Testis (tissue), 2 donors: ENCODE measurements around the gene COTL1.

Experiments used
- POLR2A ChIP-seq: fragments of 450-650 bp; IDR thresholded peaks from one replicate; pipeline ENCODE4 v1.6.1; 2017; ENCODE audit warnings: antibody characterized with exemption, mild to moderate bottlenecking, moderate library complexity
- TF ChIP-seq, protein P1 (sequence below), 3 experiments: fragments of 450-650 bp in 2 of 3; fragments of 200-600 bp in 1 of 3; sonication (generic) in 1 of 3; IDR thresholded peaks; one replicate each; pipeline ENCODE4 v1.5.1; 2016 to 2019; ENCODE audit warnings: antibody characterized with exemption in 3 of 3, mild to moderate bottlenecking in 2 of 3, moderate library complexity in 1 of 3

DNA sequence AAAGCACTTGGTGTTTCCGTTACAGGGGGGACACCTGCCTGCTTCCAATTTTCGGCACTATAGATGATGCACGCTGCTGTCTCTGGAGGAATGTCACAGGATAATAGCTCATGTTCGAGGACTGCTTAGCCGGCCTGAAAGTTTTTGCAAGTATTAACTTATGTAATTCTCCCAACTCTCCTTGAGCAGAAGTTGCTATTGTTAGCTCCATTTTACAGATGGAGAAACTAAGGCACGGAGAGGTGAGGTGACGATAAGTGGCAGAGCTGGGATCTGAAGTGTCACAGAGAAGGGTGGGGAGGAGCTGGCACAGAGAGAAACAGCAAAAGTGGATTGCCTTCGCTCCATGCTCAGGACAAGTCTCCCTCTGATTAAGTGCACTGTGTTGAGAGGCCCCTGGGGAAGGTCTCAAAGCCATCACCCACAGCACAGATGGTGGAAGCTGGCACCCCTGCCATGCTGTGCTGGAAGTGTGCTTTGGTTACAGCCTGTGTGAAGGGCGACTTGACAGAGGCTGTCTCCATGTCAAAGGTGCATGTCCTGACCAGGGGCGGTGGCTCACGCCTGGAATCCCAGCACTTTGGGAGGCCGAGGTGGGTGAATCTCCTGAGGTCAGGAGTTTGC is 72.7 kb downstream of the COTL1 start:
- TF ChIP-seq, protein P1, sequence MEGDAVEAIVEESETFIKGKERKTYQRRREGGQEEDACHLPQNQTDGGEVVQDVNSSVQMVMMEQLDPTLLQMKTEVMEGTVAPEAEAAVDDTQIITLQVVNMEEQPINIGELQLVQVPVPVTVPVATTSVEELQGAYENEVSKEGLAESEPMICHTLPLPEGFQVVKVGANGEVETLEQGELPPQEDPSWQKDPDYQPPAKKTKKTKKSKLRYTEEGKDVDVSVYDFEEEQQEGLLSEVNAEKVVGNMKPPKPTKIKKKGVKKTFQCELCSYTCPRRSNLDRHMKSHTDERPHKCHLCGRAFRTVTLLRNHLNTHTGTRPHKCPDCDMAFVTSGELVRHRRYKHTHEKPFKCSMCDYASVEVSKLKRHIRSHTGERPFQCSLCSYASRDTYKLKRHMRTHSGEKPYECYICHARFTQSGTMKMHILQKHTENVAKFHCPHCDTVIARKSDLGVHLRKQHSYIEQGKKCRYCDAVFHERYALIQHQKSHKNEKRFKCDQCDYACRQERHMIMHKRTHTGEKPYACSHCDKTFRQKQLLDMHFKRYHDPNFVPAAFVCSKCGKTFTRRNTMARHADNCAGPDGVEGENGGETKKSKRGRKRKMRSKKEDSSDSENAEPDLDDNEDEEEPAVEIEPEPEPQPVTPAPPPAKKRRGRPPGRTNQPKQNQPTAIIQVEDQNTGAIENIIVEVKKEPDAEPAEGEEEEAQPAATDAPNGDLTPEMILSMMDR (IDR thresholded peaks at IDR 0.05): no peak
- TF ChIP-seq POLR2A: no peak
